Endothelial cell of umbilical vein (primary cell): Measurements from ENCODE around the gene CAMK2G. TPM values are rescaled to one million over a fixed set of nuclear protein-coding genes. Genes with fewer than 3 reads are reported as not detected.
A peak's percentile ranks its signal among the peaks of the same experiment; 100 is the strongest.

ENCODE experiments used
- BruUV-seq: library from RNA; stranded (reverse); fragments of 400-500 nt; replicated peaks from 2 replicates; lab custom pipeline; 2021; lab: Mats Ljungman, UMichigan
- CTCF ChIA-PET: fragments of 300-600, 350-600 bp; sonication (Branson Sonifier 250); formaldehyde crosslinking; loops from one replicate; lab custom pipeline; 2021; ENCODE audit warnings: antibody characterized with exemption, inconsistent platforms; lab: Charles Lee
- POLR2A ChIA-PET: fragments of 300-600, 350-600 bp; sonication (Branson Sonifier 250); formaldehyde crosslinking; loops from one replicate; lab custom pipeline; 2021; ENCODE audit warnings: antibody characterized with exemption, inconsistent platforms; lab: Charles Lee
- DNase-seq: peaks from one replicate; pipeline ENCODE4 v3.0.0-alpha.2; 2011; ENCODE audit warnings: low read depth, low spot score
- FAIRE-seq: peaks from 2 replicates; lab custom pipeline; 2011; peaks lifted over from hg19 to GRCh38; lab: Jason Lieb, UNC
- H2AFZ ChIP-seq: 2 replicates; pipeline ENCODE4 v1.6.0; 2012; ENCODE audit warnings: low read depth, low read length, control low read depth, inconsistent platforms
- H3K27ac ChIP-seq: 2 replicates; pipeline ENCODE4 v1.5.1; 2011; ENCODE audit warnings: low read depth, mild to moderate bottlenecking, control low read depth, low read length, moderate library complexity; ENCODE audit not compliant: insufficient read depth
- H3K27me3 ChIP-seq, 2 experiments: 2 replicates each; pipeline versions ENCODE4 v1.6.0 to v1.6.1; 2011; ENCODE audit warnings: low read length in 2 of 2, mixed read lengths in 1 of 2; ENCODE audit not compliant: control insufficient read depth in 2 of 2, insufficient read depth in 2 of 2
- H3K36me3 ChIP-seq, 2 experiments: 2 replicates in 1 of 2; 3 replicates in 1 of 2; pipeline ENCODE4 v1.5.1; 2011; ENCODE audit warnings: low read length in 2 of 2, mild to moderate bottlenecking in 1 of 2, moderate library complexity in 1 of 2; ENCODE audit not compliant: control insufficient read depth in 2 of 2, insufficient read depth in 2 of 2; ENCODE audit errors: extremely low read depth in 1 of 2
- H3K4me1 ChIP-seq: 3 replicates; pipeline ENCODE4 v1.5.1; 2011; ENCODE audit warnings: mild to moderate bottlenecking, low read length; ENCODE audit not compliant: control insufficient read depth, insufficient read depth; ENCODE audit errors: extremely low read depth
- H3K4me2 ChIP-seq: 2 replicates; pipeline ENCODE4 v1.6.1; 2011; ENCODE audit warnings: low read length, control low read depth, mixed read lengths; ENCODE audit not compliant: insufficient read depth
- H3K4me3 ChIP-seq, 3 experiments: fragments of 200-600 bp in 1 of 3; sonication (generic), shearing (Covaris generic) in 1 of 3; replicated peaks in 1 of 3; 2 replicates each; pipeline ENCODE4 v1.5.1; 2011 to 2016; ENCODE audit warnings: control low read depth in 3 of 3, low read length in 3 of 3, mild to moderate bottlenecking in 2 of 3, inconsistent platforms in 1 of 3, low read depth in 1 of 3, moderate library complexity in 1 of 3; ENCODE audit not compliant: insufficient read depth in 1 of 3
- H3K79me2 ChIP-seq: 2 replicates; pipeline ENCODE4 v1.6.0; 2012; ENCODE audit warnings: low read length, inconsistent platforms; ENCODE audit not compliant: control insufficient read depth, insufficient read depth
- H3K9ac ChIP-seq: replicated peaks from 2 replicates; pipeline ENCODE3; 2011; ENCODE audit warnings: low read length, control low read depth; ENCODE audit not compliant: insufficient read depth; ENCODE audit errors: extremely low read depth
- H3K9me1 ChIP-seq: replicated peaks from 3 replicates; pipeline ENCODE4 v1.6.0; 2011; ENCODE audit warnings: mild to moderate bottlenecking, low read length; ENCODE audit not compliant: control insufficient read depth, insufficient read depth; ENCODE audit errors: extremely low read depth
- H3K9me3 ChIP-seq: replicated peaks from 2 replicates; pipeline ENCODE4 v1.5.1; 2012; ENCODE audit warnings: low read length, inconsistent platforms; ENCODE audit not compliant: control insufficient read depth, insufficient read depth
- H4K20me1 ChIP-seq: replicated peaks from 2 replicates; pipeline ENCODE3; 2011; ENCODE audit warnings: mild to moderate bottlenecking, low read length; ENCODE audit not compliant: control insufficient read depth, insufficient read depth; ENCODE audit errors: extremely low read depth
- EZH2 ChIP-seq: IDR thresholded peaks from 2 replicates; pipeline ENCODE4 v1.6.1; 2012; ENCODE audit warnings: borderline replicate concordance, low read depth, mild to moderate bottlenecking, moderate library complexity, low read length, inconsistent platforms; ENCODE audit not compliant: severe bottlenecking
- FOS ChIP-seq: IDR thresholded peaks from 2 replicates; pipeline ENCODE4 v1.6.1; 2011; ENCODE audit warnings: mild to moderate bottlenecking, low read length, moderate library complexity, borderline replicate concordance; ENCODE audit not compliant: insufficient read depth
- GATA2 ChIP-seq: IDR thresholded peaks from 2 replicates; pipeline ENCODE4 v1.7.0; 2011; ENCODE audit warnings: low read depth, mild to moderate bottlenecking, moderate library complexity, mixed read lengths, low read length; ENCODE audit not compliant: insufficient read length, insufficient read depth
- JUN ChIP-seq: IDR thresholded peaks from 2 replicates; pipeline ENCODE4 v1.6.1; 2011; ENCODE audit warnings: borderline replicate concordance, low read depth; ENCODE audit not compliant: insufficient read length, insufficient read depth
- MYC ChIP-seq: IDR thresholded peaks from one replicate; pipeline ENCODE4 v1.6.1; 2011; ENCODE audit warnings: mild to moderate bottlenecking, low read depth, low read length
- POLR2A ChIP-seq: IDR thresholded peaks from 2 replicates; pipeline ENCODE4 v1.6.1; 2012; ENCODE audit warnings: low read depth, mild to moderate bottlenecking, control low read depth, low read length
- POLR2AphosphoS5 ChIP-seq: IDR thresholded peaks from 2 replicates; pipeline ENCODE4 v1.6.1; 2012; ENCODE audit warnings: low read depth, mild to moderate bottlenecking, control low read depth, low read length, moderate library complexity; ENCODE audit not compliant: insufficient read depth
- dilution Hi-C: fragments of 300-500 bp; cut with MboI; formaldehyde crosslinking; loops from one replicate; pipeline ENCODE4 v1.15.0; 2019; ENCODE audit warnings: low sequenced_read_pairs; ENCODE audit not compliant: extremely low pct_ligation_motif_present
- intact Hi-C: fragments of 100-400 bp; cut with micrococcal nuclease; formaldehyde crosslinking; loops from one replicate; pipeline ENCODE4 v1.10.0; 2022
- polyA plus RNA-seq, 4 experiments: library from polyadenylated mRNA; depleted of rRNA in 3 of 4; stranded (reverse) in 3 of 4; unstranded in 1 of 4; fragments of >200 nt; gene quantifications; 2 replicates each; pipeline versions ENCODE4 v1.2.1 to v1.2.3, GENCODE V29; 2011 to 2012; ENCODE audit warnings: missing spikeins in 1 of 4
- total RNA-seq: library from RNA; stranded (reverse); gene quantifications from 2 replicates; pipeline ENCODE4 v1.2.3, GENCODE V29; 2021
- TF ChIP-seq, protein P1 (sequence below), 2 donors: IDR thresholded peaks; 1 replicate in 1 of 2; 2 replicates in 1 of 2; pipeline ENCODE4 v1.5.1; 2011; ENCODE audit warnings: low read length in 2 of 2, mild to moderate bottlenecking in 2 of 2, moderate library complexity in 2 of 2, control low read depth in 1 of 2, inconsistent platforms in 1 of 2, low read depth in 1 of 2; ENCODE audit not compliant: insufficient read depth in 1 of 2; ENCODE audit errors: extremely low read depth in 1 of 2
- TF ChIP-seq, protein P2 (sequence below): IDR thresholded peaks from 2 replicates; pipeline ENCODE4 v1.6.1; 2011; ENCODE audit not compliant: insufficient read depth, insufficient read length

CAMK2G gene
- total and polyA plus RNA-seq, 2 donors (not counting 3 experiments of a cell fraction or from before 2014, with no cell fraction given) = 27.2 to 33.6 TPM

DNA sequence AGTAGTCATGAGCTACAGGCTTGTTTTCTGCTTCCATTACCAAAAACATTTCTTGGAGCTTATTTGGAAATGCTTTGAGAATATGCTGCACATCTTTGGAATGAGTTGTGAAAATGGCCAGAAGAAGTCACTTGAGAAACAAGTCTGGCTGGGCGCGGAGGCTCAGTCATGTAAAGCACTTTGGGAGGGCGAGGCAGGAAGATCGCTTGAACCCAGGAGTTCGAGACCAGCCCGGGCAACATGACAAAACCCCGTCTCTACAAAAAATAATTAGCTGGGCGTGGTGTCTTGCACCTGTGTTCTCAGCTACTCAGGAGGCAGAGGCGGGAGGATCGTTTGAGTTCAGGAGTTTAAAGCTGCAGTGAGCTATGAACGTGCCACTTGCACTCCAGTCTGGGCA, 93.4 kb downstream of the CAMK2G start:
- Histone ChIP-seq H3K4me3 (peak overlapping the region; percentile 87 to 96 (median 91)), H3K9me3 (no peaks in the 10 kb centered on the region), H4K20me1 (no peaks in the 10 kb centered on the region), H3K9me1 (no peaks in the 10 kb centered on the region), H3K36me3 (peaks cover 0 to 3% of the 10 kb centered on the region in 2 experiments), H2AFZ (no peak overlapping the region), H3K4me1 (peaks cover 21% of the 10 kb centered on the region), H3K4me2 (peak overlapping the region; percentile 91), H3K27ac (peak overlapping the region; percentile 19), H3K27me3 (no peaks in the 10 kb centered on the region), H3K9ac (peak overlapping the region; percentile 84), H3K79me2 (peaks cover 49% of the 10 kb centered on the region)
- TSS peak; percentile 59 for BruUV-seq
- FAIRE-seq = peak; percentile 8
- dilution Hi-C loops (no loop called here), intact Hi-C loops (no loop called here)
- ChIA-PET POLR2A (no interaction called here), CTCF (interaction anchor here (0.5 to 2.2 kb wide), 4 partner anchors 9 to 160 kb away, joined by 3 to 10 read pairs (median 5); a partner anchor contains a TSS)
- no peak for TF ChIP-seq FOS
- TF ChIP-seq POLR2AphosphoS5 = no peak
- TF ChIP-seq, protein P1, sequence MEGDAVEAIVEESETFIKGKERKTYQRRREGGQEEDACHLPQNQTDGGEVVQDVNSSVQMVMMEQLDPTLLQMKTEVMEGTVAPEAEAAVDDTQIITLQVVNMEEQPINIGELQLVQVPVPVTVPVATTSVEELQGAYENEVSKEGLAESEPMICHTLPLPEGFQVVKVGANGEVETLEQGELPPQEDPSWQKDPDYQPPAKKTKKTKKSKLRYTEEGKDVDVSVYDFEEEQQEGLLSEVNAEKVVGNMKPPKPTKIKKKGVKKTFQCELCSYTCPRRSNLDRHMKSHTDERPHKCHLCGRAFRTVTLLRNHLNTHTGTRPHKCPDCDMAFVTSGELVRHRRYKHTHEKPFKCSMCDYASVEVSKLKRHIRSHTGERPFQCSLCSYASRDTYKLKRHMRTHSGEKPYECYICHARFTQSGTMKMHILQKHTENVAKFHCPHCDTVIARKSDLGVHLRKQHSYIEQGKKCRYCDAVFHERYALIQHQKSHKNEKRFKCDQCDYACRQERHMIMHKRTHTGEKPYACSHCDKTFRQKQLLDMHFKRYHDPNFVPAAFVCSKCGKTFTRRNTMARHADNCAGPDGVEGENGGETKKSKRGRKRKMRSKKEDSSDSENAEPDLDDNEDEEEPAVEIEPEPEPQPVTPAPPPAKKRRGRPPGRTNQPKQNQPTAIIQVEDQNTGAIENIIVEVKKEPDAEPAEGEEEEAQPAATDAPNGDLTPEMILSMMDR (IDR thresholded peaks at IDR 0.05; ENCODE audit: extremely low read depth in 1 of 2, insufficient read depth in 1 of 2, low read depth in 1 of 2, low read length in 2 of 2) = no peak
- no peak for TF ChIP-seq JUN
- TF ChIP-seq GATA2 = no peak
- TF ChIP-seq EZH2 = no peak
- no peak for TF ChIP-seq POLR2A
- TF ChIP-seq MYC = no peak
- TF ChIP-seq, protein P2, sequence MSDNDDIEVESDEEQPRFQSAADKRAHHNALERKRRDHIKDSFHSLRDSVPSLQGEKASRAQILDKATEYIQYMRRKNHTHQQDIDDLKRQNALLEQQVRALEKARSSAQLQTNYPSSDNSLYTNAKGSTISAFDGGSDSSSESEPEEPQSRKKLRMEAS = no peak
- no peak for DNase-seq
